Breast epithelium (tissue), 4 donors: ENCODE measurements around the gene TMEM107. TPM values are rescaled to one million over a fixed set of nuclear protein-coding genes. Genes with fewer than 3 reads are reported as not detected.

Source experiments
- DNase-seq, 2 donors: peaks; one replicate each; pipeline ENCODE4 v3.0.0-alpha.2; 2019; ENCODE audit warnings: low spot score in 2 of 2
- H3K27ac ChIP-seq, 2 donors: fragments of 200-600 bp; sonication (generic) in 1 of 2; one replicate each; pipeline ENCODE4 v1.5.1; 2016 to 2019; ENCODE audit warnings: mild to moderate bottlenecking in 1 of 2
- H3K27me3 ChIP-seq, 2 donors: fragments of 200-600 bp; sonication (generic) in 1 of 2; one replicate each; pipeline versions ENCODE4 v1.5.1 to v1.6.0; 2017 to 2019; ENCODE audit warnings: control low read depth in 1 of 2, mild to moderate bottlenecking in 1 of 2
- H3K36me3 ChIP-seq: fragments of 200-600 bp; one replicate; pipeline ENCODE4 v1.5.1; 2019
- H3K4me1 ChIP-seq, 2 donors: fragments of 200-600 bp; sonication (generic); one replicate each; pipeline ENCODE4 v1.5.1; 2016 to 2019; ENCODE audit warnings: control low read depth in 1 of 2
- H3K4me3 ChIP-seq, 3 donors: fragments of 200-600 bp; sonication (generic); 1 replicate in 2 of 3; 2 replicates in 1 of 3; pipeline ENCODE4 v1.5.1; 2016 to 2019; ENCODE audit warnings: mild to moderate bottlenecking in 3 of 3, moderate library complexity in 2 of 3
- H3K9me3 ChIP-seq, 2 donors: fragments of 200-600 bp; sonication (generic) in 1 of 2; one replicate each; pipeline ENCODE4 v1.5.1; 2016 to 2019; ENCODE audit warnings: control low read depth in 1 of 2
- POLR2A ChIP-seq: fragments of 450-650 bp; IDR thresholded peaks from one replicate; pipeline ENCODE4 v1.6.1; 2016; ENCODE audit warnings: antibody characterized with exemption, mild to moderate bottlenecking, moderate library complexity
- POLR2AphosphoS5 ChIP-seq, 3 donors: sonication (generic); formaldehyde crosslinking; IDR thresholded peaks; one replicate each; pipeline ENCODE4 v1.6.1; 2017; ENCODE audit warnings: antibody characterized with exemption in 3 of 3
- intact Hi-C: fragments of 100-400 bp; cut with DNase I; formaldehyde crosslinking; loops from one replicate; pipeline ENCODE4 v1.15.1; 2023; ENCODE audit warnings: low total_unique reads
- total RNA-seq, 3 donors: library from RNA; depleted of rRNA; stranded (reverse); fragments of >200 nt; gene quantifications; one replicate each; pipeline ENCODE4 v1.1.0, GENCODE V29; 2016
- TF ChIP-seq, protein P1 (sequence below), 3 donors: fragments of 450-650 bp; IDR thresholded peaks; one replicate each; pipeline ENCODE4 v1.5.1; 2016 to 2017; ENCODE audit warnings: antibody characterized with exemption in 3 of 3, mild to moderate bottlenecking in 3 of 3, moderate library complexity in 3 of 3

TMEM107 gene
- total RNA-seq, 3 donors from 2014 or later, result 15.7 to 83.1 (median 41.0) TPM

DNA sequence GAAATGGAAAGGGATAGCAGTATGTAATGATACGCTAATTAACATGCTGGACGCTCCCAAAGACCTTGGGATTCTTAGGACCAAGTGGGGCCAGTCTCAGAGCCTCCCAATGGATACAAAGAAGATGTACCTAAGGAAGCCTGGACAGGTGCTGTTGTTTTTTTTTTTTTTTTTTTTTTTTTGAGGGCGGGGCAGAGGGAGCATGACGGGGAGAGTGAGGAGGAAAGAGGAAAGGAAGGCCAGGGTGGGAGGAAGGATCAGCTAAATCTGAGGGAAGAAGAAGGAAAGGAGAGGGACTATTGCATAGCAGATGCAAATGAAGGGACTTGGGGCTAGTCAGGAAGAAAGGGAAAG lies 16.0 kb downstream of the TMEM107 start:
- H3K27me3 ChIP-seq, result no peaks in the 10 kb centered on the region
- TF ChIP-seq, protein P1, sequence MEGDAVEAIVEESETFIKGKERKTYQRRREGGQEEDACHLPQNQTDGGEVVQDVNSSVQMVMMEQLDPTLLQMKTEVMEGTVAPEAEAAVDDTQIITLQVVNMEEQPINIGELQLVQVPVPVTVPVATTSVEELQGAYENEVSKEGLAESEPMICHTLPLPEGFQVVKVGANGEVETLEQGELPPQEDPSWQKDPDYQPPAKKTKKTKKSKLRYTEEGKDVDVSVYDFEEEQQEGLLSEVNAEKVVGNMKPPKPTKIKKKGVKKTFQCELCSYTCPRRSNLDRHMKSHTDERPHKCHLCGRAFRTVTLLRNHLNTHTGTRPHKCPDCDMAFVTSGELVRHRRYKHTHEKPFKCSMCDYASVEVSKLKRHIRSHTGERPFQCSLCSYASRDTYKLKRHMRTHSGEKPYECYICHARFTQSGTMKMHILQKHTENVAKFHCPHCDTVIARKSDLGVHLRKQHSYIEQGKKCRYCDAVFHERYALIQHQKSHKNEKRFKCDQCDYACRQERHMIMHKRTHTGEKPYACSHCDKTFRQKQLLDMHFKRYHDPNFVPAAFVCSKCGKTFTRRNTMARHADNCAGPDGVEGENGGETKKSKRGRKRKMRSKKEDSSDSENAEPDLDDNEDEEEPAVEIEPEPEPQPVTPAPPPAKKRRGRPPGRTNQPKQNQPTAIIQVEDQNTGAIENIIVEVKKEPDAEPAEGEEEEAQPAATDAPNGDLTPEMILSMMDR (IDR thresholded peaks at IDR 0.05), result no peak
- TF ChIP-seq POLR2AphosphoS5 (IDR thresholded peaks at IDR 0.05) (no peak), POLR2A (no peak)
- H3K27ac ChIP-seq, result peak overlapping the region; percentile 100
- intact Hi-C loops, result no loop called here
- DNase-seq, result no peak
- H3K9me3 ChIP-seq, result no peaks in the 10 kb centered on the region
- no peak overlapping the region for H3K4me3 ChIP-seq
- H3K4me1 ChIP-seq, result peaks cover 14 to 21% of the 10 kb centered on the region in 2 donors
- H3K36me3 ChIP-seq, result no peaks in the 10 kb centered on the region

DNA sequence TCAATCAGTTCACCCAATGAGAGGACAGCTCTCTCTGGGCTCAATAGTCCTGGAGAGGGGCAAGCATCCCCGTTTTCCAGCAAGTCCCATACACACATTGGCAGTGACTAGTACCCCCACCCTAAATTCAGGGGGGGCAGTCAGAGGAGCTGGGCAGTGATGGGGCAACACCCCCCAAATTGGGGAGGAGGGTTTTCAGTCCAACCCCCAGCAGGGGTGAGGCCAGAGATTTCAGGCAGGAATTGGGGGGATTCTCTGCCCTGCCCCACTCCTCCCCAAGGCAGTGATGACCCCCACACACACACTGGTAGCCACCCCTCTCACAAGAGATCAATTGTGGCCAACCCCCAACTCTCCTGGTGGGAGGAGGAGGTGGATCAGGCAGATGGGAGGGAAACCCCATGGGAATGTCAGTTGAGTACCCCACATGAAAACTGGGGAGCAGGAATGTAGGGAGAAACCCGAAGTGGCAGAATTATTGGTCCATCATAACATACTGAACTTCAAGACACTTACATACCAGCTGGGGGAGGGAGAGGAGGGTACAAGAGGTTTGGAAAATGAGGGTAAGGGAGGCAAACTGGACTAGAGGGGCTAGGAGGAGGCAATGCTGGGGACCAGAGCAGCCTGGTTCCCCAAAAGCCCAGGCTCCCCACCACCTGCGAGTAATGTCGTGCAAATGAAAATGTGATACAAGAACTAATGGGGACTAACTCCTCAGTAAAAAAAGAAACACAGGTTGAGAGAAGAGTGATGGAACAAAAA lies 16.5 kb downstream of the TMEM107 start:
- peak overlapping the region; percentile 59 to 100 for H3K27ac ChIP-seq
- no peak for DNase-seq
- intact Hi-C loops, result no loop called here
- H3K4me1 ChIP-seq, result peaks cover 14 to 21% of the 10 kb centered on the region in 2 donors
- H3K4me3 ChIP-seq, result no peak overlapping the region
- TF ChIP-seq POLR2AphosphoS5 (IDR thresholded peaks at IDR 0.05), result no peak
- H3K9me3 ChIP-seq, result no peaks in the 10 kb centered on the region
- no peaks in the 10 kb centered on the region for H3K36me3 ChIP-seq
- H3K27me3 ChIP-seq, result no peaks in the 10 kb centered on the region

DNA sequence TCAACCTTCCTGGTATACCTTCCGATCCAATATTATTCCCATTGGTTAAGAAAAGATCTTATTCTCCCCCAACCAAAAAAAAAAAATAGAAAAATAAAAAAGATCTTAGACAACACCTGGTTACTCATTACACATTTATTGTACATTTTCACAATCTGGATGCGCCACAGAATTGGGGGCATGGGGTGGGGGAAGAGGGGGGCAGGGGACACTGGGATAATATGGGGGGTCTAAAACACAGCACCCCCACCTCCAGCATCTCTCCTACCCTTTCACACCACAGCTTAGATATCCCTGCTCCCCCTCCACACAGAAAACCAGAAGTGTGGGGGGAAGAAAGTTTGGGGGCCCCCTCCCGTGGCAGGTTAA lies 17.2 kb downstream of the TMEM107 start:
- Histone ChIP-seq H3K27me3 (no peaks in the 10 kb centered on the region), H3K4me1 (peaks cover 9 to 14% of the 10 kb centered on the region in 2 donors), H3K9me3 (no peaks in the 10 kb centered on the region), H3K27ac (peak overlapping the region; percentile 96 to 100), H3K36me3 (no peaks in the 10 kb centered on the region), H3K4me3 (no peak overlapping the region)
- no peak for DNase-seq
- TF ChIP-seq POLR2AphosphoS5 (IDR thresholded peaks at IDR 0.05) (no peak), POLR2A (no peak)
- TF ChIP-seq, protein P1 (IDR thresholded peaks at IDR 0.05), result no peak
- intact Hi-C loops, result no loop called here

DNA sequence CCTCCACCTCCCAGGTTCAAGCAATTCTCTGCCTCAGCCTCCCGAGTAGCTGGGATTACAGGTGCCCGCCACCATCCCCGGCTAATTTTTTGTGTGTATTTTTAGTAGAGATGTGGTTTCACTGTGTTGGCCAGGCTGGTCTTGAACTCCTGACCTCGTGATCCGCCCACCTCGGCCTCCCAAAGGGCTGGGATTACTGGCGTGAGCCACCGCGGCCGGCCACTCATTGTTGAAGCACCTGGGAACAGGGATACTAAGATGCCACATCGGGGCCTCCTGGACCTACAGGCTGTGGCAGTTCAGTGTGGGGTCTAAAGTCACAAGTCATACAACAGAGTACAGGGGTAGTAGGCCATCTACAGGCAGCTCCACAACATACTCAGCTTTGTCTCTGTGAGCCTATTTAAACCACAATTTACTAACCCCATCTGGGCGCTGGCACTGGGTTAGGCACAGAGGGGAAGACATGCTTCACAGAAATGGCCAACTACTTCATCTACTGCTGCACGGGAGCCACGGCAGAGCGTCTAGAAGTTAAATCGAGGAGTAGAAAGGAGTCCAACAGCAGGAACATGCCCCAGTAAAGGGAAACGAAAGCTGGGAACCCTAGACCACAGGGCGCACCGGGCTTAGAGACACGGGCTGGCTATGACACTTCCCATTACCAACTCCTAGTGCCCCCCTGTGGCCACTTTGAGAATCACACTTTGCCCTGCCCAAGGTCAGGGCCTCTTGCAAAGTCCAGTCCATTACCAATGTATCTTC lies 17.7 kb downstream of the TMEM107 start:
- intact Hi-C loops, result no loop called here
- peak; percentile 91 to 93 for DNase-seq
- peak overlapping the region in 1 of 3 donors; percentile 48 for H3K4me3 ChIP-seq

DNA sequence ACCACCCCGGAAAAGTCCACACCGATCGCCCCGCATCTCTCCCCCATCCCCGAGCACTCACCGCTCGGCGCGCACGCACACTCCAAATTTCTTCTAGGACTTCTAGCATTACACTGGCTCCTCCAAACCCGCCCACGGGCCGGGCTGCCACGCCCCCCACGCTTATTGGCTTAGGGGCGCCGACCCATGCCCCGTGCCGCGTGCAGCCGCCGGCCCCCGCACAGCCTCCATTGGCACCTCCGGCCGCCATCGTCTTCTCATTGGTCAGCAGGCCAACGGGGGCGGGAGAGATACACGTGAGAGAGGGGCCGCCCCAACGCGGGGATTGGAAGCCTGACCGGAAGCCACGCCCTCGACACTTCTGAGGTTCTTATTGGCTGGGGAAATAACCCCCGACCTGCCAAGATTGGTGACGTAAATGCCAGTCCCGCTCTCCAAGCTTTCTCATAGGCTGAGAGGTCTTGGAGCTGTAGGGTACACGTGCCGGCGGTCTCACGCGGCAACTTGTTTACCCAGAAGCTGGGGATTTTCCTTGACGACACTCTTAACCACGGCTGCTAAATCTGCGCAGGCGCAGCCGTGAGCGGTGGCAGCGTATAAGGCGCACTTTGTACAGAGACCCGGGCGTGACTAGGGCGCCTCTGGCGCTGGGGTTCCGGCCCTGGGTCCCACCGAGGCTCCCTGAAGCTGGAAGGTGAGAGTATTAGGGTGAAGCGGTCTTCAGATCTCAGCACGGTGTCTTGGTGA lies 19.8 kb downstream of the TMEM107 start:
- intact Hi-C loops, result no loop called here
- Histone ChIP-seq H3K27ac (peak overlapping the region; percentile 99 to 100), H3K4me1 (peaks cover 4 to 18% of the 10 kb centered on the region in 2 donors), H3K9me3 (no peaks in the 10 kb centered on the region), H3K4me3 (peak overlapping the region; percentile 86 to 99 (median 90)), H3K27me3 (no peaks in the 10 kb centered on the region), H3K36me3 (no peaks in the 10 kb centered on the region)
- DNase-seq, result peak; percentile 100
- TF ChIP-seq, protein P1 (IDR thresholded peaks at IDR 0.05), result peak in 2 of 3 donors; percentile 9 to 22
- TF ChIP-seq POLR2A (peak; percentile 100), POLR2AphosphoS5 (IDR thresholded peaks at IDR 0.05) (peak; percentile 99 to 100 (median 100))

More for the DNA sequence above, 17.7 kb downstream of the TMEM107 start:
- peaks cover 4 to 12% of the 10 kb centered on the region in 2 donors for H3K4me1 ChIP-seq
- no peaks in the 10 kb centered on the region for H3K9me3 ChIP-seq
- H3K27me3 ChIP-seq, result no peaks in the 10 kb centered on the region
- no peaks in the 10 kb centered on the region for H3K36me3 ChIP-seq
- no peak for TF ChIP-seq POLR2A
- peak; percentile 43 to 65 (median 61) for TF ChIP-seq POLR2AphosphoS5 (IDR thresholded peaks at IDR 0.05)
- TF ChIP-seq, protein P1 (IDR thresholded peaks at IDR 0.05), result peak; percentile 90 to 97 (median 95)
- peak overlapping the region; percentile 96 to 100 for H3K27ac ChIP-seq
